Peyer's patch (tissue), 4 donors: ENCODE results near the gene GRID2. TPM values are rescaled to one million over a fixed set of nuclear protein-coding genes. Genes with fewer than 3 reads are reported as not detected.

ENCODE experiments used
- DNase-seq, 3 donors: peaks; one replicate each; pipeline ENCODE4 v3.0.0-alpha.2; 2017 to 2019
- H3K27ac ChIP-seq, 4 donors: fragments of 200-600 bp; sonication (generic); one replicate each; pipeline ENCODE4 v1.5.1; 2016 to 2019
- H3K27me3 ChIP-seq, 2 donors: fragments of 200-600 bp; sonication (generic); one replicate each; pipeline ENCODE4 v1.5.1; 2019
- H3K36me3 ChIP-seq, 3 donors: fragments of 200-600 bp; sonication (generic); one replicate each; pipeline ENCODE4 v1.5.1; 2016 to 2019
- H3K4me1 ChIP-seq, 4 donors: fragments of 200-600 bp; sonication (generic); one replicate each; pipeline ENCODE4 v1.5.1; 2016 to 2019
- H3K4me3 ChIP-seq, 4 donors: fragments of 200-600 bp; sonication (generic); 1 replicate in 3 of 4; 2 replicates in 1 of 4; pipeline ENCODE4 v1.5.1; 2016 to 2019; ENCODE audit warnings: mild to moderate bottlenecking in 1 of 4
- H3K9me3 ChIP-seq, 4 donors: fragments of 200-600 bp; sonication (generic); one replicate each; pipeline ENCODE4 v1.5.1; 2016 to 2019; ENCODE audit warnings: mild to moderate bottlenecking in 1 of 4
- POLR2A ChIP-seq, 2 donors: fragments of 450-650 bp; IDR thresholded peaks; one replicate each; pipeline ENCODE4 v1.5.1; 2017; ENCODE audit warnings: antibody characterized with exemption in 2 of 2, mild to moderate bottlenecking in 2 of 2, moderate library complexity in 2 of 2
- total RNA-seq, 4 donors: library from RNA; depleted of rRNA; stranded (reverse); fragments of >200 nt; gene quantifications; one replicate each; pipeline ENCODE4 v1.1.0, GENCODE V29; 2016
- TF ChIP-seq, protein P1 (sequence below), 6 experiments: fragments of 450-650 bp in 4 of 6; fragments of 200-600 bp in 2 of 6; sonication (generic) in 1 of 6; IDR thresholded peaks; one replicate each; pipeline ENCODE4 v1.5.1; 2017 to 2019; ENCODE audit warnings: antibody characterized with exemption in 6 of 6, mild to moderate bottlenecking in 3 of 6, moderate library complexity in 1 of 6

GRID2 gene
- total RNA-seq, 4 donors from 2014 or later, result 0.54 TPM; not detected in 3

DNA sequence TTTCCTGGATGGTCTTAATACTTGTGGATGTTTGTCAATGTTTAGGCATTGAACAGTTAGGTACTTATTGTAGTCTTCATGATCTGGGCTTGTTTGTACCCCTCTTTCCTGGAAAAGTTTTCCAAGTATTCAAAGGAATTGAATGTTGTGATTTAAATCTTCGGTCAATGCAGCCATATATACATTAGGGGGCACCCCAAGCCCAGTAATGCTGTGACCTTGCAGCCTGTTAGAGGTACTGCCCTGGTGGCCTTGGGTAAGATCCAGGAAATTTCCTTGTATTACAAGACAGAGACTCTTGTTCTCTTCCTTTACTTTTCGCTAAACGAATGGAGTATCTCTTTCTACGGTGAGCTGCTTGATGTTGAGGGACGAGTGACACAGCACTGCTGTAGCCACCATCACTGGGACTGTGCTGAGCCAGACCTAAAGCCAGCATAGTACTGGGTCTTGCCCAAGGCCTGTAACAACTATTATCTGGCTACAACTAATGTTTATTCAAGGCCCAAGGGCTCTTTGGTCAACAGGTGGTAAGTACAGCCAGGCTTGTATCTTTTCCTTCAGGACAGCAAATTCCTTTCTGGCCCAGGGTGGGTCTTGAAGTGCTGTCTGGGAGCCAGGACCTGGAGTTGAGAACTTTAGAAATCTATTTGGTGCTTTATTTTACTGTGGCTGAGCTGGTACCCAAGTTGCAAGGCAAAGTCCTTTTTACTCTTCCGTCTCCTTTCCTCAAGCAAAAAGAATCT lies 1406.5 kb downstream of the GRID2 start:
- peak in 1 of 3 donors; percentile 72 for DNase-seq
- peak overlapping the region in 1 of 4 donors; percentile 75 for H3K27ac ChIP-seq
- no peaks in the 10 kb centered on the region for H3K36me3 ChIP-seq
- no peaks in the 10 kb centered on the region for H3K27me3 ChIP-seq
- no peaks in the 10 kb centered on the region for H3K9me3 ChIP-seq
- H3K4me1 ChIP-seq, result no peaks in the 10 kb centered on the region
- H3K4me3 ChIP-seq, result no peak overlapping the region
- TF ChIP-seq, protein P1, sequence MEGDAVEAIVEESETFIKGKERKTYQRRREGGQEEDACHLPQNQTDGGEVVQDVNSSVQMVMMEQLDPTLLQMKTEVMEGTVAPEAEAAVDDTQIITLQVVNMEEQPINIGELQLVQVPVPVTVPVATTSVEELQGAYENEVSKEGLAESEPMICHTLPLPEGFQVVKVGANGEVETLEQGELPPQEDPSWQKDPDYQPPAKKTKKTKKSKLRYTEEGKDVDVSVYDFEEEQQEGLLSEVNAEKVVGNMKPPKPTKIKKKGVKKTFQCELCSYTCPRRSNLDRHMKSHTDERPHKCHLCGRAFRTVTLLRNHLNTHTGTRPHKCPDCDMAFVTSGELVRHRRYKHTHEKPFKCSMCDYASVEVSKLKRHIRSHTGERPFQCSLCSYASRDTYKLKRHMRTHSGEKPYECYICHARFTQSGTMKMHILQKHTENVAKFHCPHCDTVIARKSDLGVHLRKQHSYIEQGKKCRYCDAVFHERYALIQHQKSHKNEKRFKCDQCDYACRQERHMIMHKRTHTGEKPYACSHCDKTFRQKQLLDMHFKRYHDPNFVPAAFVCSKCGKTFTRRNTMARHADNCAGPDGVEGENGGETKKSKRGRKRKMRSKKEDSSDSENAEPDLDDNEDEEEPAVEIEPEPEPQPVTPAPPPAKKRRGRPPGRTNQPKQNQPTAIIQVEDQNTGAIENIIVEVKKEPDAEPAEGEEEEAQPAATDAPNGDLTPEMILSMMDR (IDR thresholded peaks at IDR 0.05), result peak in 4 of 6 experiments; percentile 19 to 92 (median 76)
- TF ChIP-seq POLR2A (IDR thresholded peaks at IDR 0.05), result no peak

DNA sequence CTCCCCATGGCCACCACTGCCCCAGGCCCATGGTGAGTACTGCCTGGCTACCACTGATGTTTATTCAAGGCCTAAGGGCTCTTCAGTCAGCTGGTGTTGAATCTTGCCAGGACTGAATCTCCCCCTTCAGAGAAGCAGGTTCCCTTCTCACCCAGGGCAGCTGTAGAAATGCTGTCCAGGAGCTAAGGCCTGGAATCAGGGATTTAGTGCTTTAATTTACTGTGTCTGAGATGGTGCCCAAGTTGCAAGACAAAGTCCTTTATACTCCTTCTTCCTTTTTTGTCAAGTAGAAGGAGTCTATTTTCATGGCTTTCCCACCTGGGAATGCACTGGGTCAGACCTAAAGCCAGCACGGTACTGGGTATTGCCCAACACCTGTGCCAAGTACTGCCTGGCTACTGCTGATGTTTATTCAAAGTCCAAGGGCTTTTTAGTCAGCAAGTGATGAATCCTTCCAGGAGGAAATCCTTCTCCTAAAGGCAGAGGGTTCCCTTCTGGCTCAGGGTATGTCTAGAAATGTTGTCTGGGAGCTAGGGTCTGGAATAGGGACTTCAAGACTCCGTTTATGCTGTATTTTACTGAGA lies 1407.2 kb downstream of the GRID2 start:
- TF ChIP-seq, protein P1 (IDR thresholded peaks at IDR 0.05), result no peak
- TF ChIP-seq POLR2A (IDR thresholded peaks at IDR 0.05), result no peak
- no peaks in the 10 kb centered on the region for H3K4me1 ChIP-seq
- H3K36me3 ChIP-seq, result no peaks in the 10 kb centered on the region
- no peak overlapping the region for H3K4me3 ChIP-seq
- no peaks in the 10 kb centered on the region for H3K9me3 ChIP-seq
- peak in 1 of 3 donors; percentile 65 for DNase-seq
- H3K27ac ChIP-seq, result peak overlapping the region in 1 of 4 donors; percentile 75
- no peaks in the 10 kb centered on the region for H3K27me3 ChIP-seq

DNA sequence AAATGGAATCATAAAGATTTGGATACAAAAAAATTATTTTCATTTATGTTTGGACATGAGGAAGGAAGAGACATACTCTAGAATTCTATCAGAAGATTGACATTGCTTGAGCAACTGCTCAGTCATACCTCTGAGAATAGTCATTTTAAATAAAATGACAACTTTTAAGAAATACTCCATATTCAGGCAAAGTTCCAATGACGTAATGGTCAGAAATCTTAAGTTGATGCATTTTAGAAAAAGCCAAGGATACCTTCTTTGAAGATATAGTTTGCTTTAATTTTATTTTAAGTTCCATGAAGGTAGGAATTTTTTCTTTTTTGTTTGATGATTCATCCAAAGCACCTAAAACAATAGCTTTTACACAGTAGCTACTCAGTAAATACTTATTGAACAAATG lies 1414.5 kb downstream of the GRID2 start:
- TF ChIP-seq, protein P1 (IDR thresholded peaks at IDR 0.05), result no peak
- TF ChIP-seq POLR2A (IDR thresholded peaks at IDR 0.05), result no peak
- Histone ChIP-seq H3K27me3 (no peaks in the 10 kb centered on the region), H3K4me3 (no peak overlapping the region), H3K27ac (no peak overlapping the region), H3K4me1 (no peaks in the 10 kb centered on the region), H3K9me3 (no peaks in the 10 kb centered on the region), H3K36me3 (no peaks in the 10 kb centered on the region)
- no peak for DNase-seq

- Histone ChIP-seq H3K27me3 (no peaks in the 10 kb centered on the region), H3K27ac (no peak overlapping the region), H3K4me1 (no peaks in the 10 kb centered on the region), H3K9me3 (no peaks in the 10 kb centered on the region), H3K4me3 (no peak overlapping the region), H3K36me3 (no peaks in the 10 kb centered on the region)
- DNase-seq, result no peak
- no peak for TF ChIP-seq POLR2A (IDR thresholded peaks at IDR 0.05)
- TF ChIP-seq, protein P1 (IDR thresholded peaks at IDR 0.05), result no peak
These were observed 1415.8 kb downstream of the GRID2 start for GRCh38 chr4:93719552-93719951.

GRCh38 chr4:93722446-93722845 lies 1418.7 kb downstream of the GRID2 start:
- H3K36me3 ChIP-seq, result no peaks in the 10 kb centered on the region

More at GRCh38 chr4:93722446-93722845, 1418.7 kb downstream of the GRID2 start:
- Histone ChIP-seq H3K27me3 (no peaks in the 10 kb centered on the region), H3K9me3 (no peaks in the 10 kb centered on the region), H3K4me1 (no peaks in the 10 kb centered on the region), H3K27ac (peak overlapping the region in 2 of 4 donors; percentile 28 to 79), H3K4me3 (no peak overlapping the region)
- no peak for TF ChIP-seq POLR2A (IDR thresholded peaks at IDR 0.05)
- TF ChIP-seq, protein P1 (IDR thresholded peaks at IDR 0.05), result no peak
- DNase-seq, result peak in 1 of 3 donors; percentile 63
